Thymus (tissue), 11 donors: Measurements from ENCODE around the gene MAPKAP1. TPM values are rescaled to one million over a fixed set of nuclear protein-coding genes. Genes with fewer than 3 reads are reported as not detected.

ENCODE experiments used
- DNase-seq, 9 donors: peaks; one replicate each; pipeline ENCODE4 v3.0.0-alpha.2; 2013; ENCODE audit warnings: low spot score in 9 of 9, low read depth in 6 of 9, missing footprints in 1 of 9
- H3K27ac ChIP-seq, 2 donors: one replicate each; pipeline ENCODE4 v1.5.1; 2013; ENCODE audit warnings: control low read depth in 1 of 2, low read depth in 1 of 2, low read length in 1 of 2, mild to moderate bottlenecking in 1 of 2, moderate library complexity in 1 of 2
- H3K27me3 ChIP-seq, 2 donors: one replicate each; pipeline ENCODE4 v1.5.1; 2013; ENCODE audit warnings: low read length in 1 of 2; ENCODE audit not compliant: control insufficient read depth in 2 of 2, insufficient read depth in 1 of 2
- H3K36me3 ChIP-seq, 2 donors: one replicate each; pipeline ENCODE4 v1.5.1; 2013; ENCODE audit warnings: low read length in 1 of 2, mild to moderate bottlenecking in 1 of 2, moderate library complexity in 1 of 2; ENCODE audit not compliant: control insufficient read depth in 2 of 2, insufficient read depth in 2 of 2
- H3K4me1 ChIP-seq, 2 donors: one replicate each; pipeline ENCODE4 v1.5.1; 2013; ENCODE audit warnings: low read length in 2 of 2; ENCODE audit not compliant: control insufficient read depth in 2 of 2, insufficient read depth in 2 of 2
- H3K4me3 ChIP-seq, 2 donors: one replicate each; pipeline ENCODE4 v1.5.1; 2013; ENCODE audit warnings: low read length in 2 of 2, control low read depth in 1 of 2, mild to moderate bottlenecking in 1 of 2
- H3K9me3 ChIP-seq, 2 donors: one replicate each; pipeline ENCODE4 v1.5.1; 2013; ENCODE audit warnings: low read length in 1 of 2, mild to moderate bottlenecking in 1 of 2; ENCODE audit not compliant: control insufficient read depth in 2 of 2, insufficient read depth in 1 of 2
- WGBS: extraction: QIAGEN DNeasy Blood & Tissue Kit; methylation state at CpG from one replicate; pipeline ENCODE4 v1.1.7; 2013; 5-methylcytosine and 5-hydroxymethylcytosine counted together
- polyA plus RNA-seq: library from polyadenylated mRNA; stranded (reverse); fragments of 200-250 nt; gene quantifications from one replicate; pipeline ENCODE4 v1.2.3, GENCODE V29; 2013
- total RNA-seq: library from RNA; stranded (reverse); fragments of 120-200 nt; gene quantifications from one replicate; pipeline ENCODE4 v1.2.4, GENCODE V29; 2013
- donor health status: healthy.

Gene MAPKAP1
- total and polyA plus RNA-seq, 2 donors = 40.3 to 40.7 TPM

DNA sequence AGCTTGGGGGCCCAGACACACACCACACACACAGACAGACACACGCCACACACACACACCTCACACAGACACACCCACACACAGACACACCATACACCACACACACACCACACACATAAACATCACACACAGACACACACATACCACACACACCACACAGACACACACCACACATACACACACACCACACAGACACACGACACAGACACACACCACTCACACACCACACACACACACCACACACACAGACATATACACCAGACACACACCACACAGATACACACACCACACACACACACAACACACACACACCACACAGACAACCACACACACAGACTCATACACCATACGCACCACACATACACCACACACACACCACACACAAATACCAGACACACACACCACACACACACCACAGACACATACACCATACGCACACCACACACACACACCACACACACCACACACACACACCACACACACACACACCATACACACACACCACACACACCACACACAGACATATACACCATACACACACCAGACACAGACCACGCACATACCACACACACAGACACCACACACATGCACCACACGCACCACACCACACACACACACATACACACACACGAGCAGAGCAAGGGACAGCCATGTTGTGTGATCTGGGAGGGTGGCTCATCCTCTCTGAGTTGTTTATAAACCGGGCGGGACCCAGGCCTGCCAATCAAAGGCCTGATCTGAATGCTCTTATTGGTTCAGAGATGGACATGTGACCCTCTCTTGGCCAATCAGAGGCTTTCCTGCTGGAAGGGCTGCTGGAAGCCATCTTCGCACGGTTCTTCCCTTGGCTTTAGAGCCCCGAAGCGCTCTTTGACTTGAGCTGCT is 297.1 kb downstream of the MAPKAP1 start:
- H3K4me1 ChIP-seq = peaks cover 3 to 9% of the 10 kb centered on the region in 2 donors
- H3K9me3 ChIP-seq = no peaks in the 10 kb centered on the region
- H3K27me3 ChIP-seq = peaks cover 6 to 43% of the 10 kb centered on the region in 2 donors
- peak overlapping the region in 1 of 2 donors; percentile 13 for H3K4me3 ChIP-seq
- DNase-seq = peak in 2 of 9 donors; percentile 13 to 67
- H3K27ac ChIP-seq = no peak overlapping the region
- H3K36me3 ChIP-seq = no peaks in the 10 kb centered on the region
- WGBS = 96% methylated on average over 13 of the region's 13 CpGs

DNA sequence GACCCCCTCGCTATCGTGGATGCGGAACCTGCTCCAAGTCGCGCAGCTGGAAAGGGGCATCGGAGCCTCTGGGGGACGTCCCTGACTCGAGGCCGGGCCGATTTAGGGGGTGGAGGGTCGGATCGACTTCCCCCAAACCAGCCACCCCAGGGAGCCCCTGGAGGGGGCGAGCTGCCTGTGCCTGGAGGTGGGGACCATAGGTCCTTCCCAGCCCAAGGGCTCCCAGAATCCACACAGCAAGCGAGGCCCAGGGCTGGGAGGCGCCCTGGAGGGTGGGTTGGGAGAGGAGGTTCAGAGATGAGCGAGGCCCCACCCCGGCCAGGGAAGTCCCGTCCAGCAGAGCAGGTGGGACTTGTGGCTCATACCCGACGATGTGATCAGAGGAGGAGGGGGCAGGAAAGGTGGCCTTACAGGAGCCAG is 297.8 kb downstream of the MAPKAP1 start:
- Histone ChIP-seq H3K27ac (no peak overlapping the region), H3K9me3 (no peaks in the 10 kb centered on the region), H3K4me3 (no peak overlapping the region), H3K36me3 (no peaks in the 10 kb centered on the region), H3K4me1 (peaks cover 3 to 9% of the 10 kb centered on the region in 2 donors), H3K27me3 (peaks cover 6 to 43% of the 10 kb centered on the region in 2 donors)
- DNase-seq = no peak
- 73% methylated on average over 20 of the region's 20 CpGs for WGBS

DNA sequence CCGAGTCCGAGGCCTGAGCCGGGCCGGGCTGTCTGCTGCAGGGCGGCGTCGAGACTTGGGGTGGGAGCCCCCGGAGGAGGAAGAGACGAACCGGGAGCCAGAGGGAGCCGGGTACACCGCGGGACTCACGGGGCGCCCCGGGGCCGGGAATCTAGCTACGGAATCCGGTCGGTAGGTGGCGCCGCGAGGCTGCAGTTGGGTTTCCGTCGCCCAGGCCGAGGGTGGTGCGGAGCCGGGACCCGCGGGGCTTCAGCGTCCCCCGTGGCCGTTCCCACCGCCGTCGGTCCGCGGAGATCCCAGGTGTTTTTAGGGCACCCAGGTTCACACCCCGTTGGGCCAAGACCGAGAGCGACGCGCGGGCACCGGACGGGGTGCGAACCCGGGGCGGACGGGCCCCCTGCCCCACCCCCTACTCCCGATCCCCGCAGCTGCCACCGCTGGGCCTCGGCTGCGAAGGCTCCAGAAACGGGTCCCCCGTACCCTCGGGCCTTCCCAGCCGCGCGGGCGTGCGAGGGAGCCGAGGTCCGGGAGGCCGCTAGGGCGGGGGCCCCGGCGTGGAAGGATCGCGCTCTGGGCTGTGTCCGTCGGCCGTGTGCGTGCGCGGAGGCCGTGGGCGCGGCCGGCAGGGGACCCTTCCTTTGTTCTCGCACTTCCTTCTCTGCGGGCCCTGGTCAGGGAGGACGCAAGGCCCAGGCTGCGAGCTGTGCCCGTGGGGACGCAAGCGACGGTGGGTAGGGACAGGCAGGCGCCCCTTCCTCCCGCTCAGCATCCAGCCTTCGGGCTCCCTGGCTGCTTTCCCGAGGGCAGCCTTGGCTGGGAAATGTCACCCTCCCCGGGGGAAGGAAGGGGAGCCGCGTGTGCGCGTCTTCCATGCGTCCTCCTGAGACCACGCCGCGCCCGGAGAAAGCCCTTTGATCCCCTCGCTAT is 298.8 kb downstream of the MAPKAP1 start:
- DNase-seq = peak; percentile 24 to 77 (median 53)

DNA sequence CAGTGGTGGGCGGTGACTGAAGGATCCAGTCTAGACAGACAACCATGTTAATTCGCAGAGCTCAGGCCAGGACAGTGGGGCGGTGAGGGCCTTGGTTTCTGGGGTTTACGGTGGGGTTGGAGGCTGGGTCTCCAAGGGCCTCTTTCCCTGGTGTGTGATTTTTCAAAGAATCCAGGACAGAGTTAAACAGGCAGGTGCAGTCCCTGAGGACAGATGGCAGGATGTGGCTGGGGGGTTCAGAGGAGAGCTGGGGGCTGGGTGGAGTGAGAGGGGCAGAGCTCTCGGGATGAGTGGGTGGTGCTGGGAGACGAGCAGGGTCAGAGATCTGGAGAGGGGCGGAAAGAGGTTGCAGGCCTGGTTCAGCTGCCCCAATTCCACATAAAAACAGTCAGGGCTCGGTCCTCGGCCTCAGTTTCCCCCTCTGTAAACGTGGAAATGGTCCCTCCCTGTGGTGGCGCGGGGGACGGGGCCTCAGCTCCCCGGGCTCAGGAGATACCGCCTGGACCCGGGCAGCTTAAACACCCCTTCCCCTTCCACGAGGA is 299.5 kb downstream of the MAPKAP1 start:
- 41% methylated on average over 17 of the region's 17 CpGs for WGBS
- Histone ChIP-seq H3K4me3 (peak overlapping the region; percentile 27 to 41), H3K9me3 (no peaks in the 10 kb centered on the region), H3K27ac (no peak overlapping the region), H3K27me3 (peaks cover 6 to 43% of the 10 kb centered on the region in 2 donors), H3K36me3 (no peaks in the 10 kb centered on the region), H3K4me1 (peaks cover 3 to 9% of the 10 kb centered on the region in 2 donors)
- DNase-seq = peak in 1 of 9 donors; percentile 2

More for the DNA sequence above, 298.8 kb downstream of the MAPKAP1 start:
- H3K36me3 ChIP-seq = no peaks in the 10 kb centered on the region
- peak overlapping the region; percentile 27 to 41 for H3K4me3 ChIP-seq
- no peak overlapping the region for H3K27ac ChIP-seq
- H3K4me1 ChIP-seq = peaks cover 3 to 9% of the 10 kb centered on the region in 2 donors
- no peaks in the 10 kb centered on the region for H3K9me3 ChIP-seq
- WGBS = 5% methylated on average over 104 of the region's 104 CpGs
- peaks cover 6 to 43% of the 10 kb centered on the region in 2 donors for H3K27me3 ChIP-seq

DNA sequence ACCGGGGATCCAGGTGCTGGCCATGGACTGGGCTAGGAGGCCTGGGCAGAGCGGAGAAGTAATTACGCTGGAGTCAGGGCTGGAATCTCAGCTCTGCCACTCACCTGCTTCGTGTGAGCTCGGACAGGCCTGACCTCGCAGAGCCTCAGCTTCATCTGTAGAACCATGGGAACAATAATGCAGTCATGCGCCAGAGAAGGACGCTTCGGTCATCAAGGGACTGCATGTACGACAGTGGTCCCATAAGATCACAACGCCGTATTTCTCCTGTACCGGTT is 300.3 kb downstream of the MAPKAP1 start:
- Histone ChIP-seq H3K9me3 (no peaks in the 10 kb centered on the region), H3K4me3 (no peak overlapping the region), H3K27me3 (peaks cover 6 to 43% of the 10 kb centered on the region in 2 donors), H3K4me1 (peaks cover 3 to 9% of the 10 kb centered on the region in 2 donors), H3K36me3 (no peaks in the 10 kb centered on the region), H3K27ac (no peak overlapping the region)
- DNase-seq = no peak
- WGBS = 98% methylated on average over 13 of the region's 13 CpGs

DNA sequence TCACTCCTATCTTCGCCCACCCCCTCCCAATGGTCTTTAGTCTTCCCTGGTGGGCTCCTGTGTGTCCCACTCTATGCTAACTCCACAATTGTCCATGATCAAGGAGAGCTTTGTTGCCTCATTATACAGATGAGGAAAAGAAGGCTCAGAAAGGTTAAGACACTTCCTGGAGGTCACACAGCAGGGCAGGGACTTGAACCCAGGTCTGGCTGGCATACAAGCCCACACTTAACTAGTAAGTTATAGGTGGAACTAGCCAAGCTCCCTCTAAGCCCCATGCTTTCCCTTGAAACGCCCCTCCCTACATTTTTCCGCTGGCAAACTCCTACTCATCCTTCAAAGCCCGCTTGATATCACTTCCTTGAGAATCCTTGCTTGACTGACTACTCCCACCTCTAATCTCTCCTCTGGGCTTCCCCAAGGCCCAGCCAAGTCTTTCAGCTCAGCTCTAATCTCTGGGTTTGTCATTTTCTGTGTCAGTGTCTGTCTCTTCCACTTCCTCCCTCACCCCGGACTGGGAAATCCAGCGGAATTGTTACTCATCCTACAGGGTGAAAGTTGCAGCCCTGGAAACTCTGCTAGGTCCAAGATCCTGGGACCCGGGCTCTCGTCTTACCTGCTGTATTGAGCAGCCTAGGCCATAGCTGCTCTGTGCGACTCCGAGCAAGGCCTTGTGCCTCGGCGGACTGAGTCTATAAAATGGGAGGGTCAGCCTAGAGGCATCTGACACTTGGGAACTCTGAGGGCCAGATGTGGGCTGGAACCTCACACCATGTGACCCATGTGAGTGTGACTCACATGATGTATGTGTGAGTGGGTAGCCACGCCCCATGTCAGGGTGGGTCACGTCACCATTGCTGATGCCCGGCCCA is 300.8 kb downstream of the MAPKAP1 start:
- DNase-seq = no peak
- H3K4me1 ChIP-seq = peaks cover 3 to 9% of the 10 kb centered on the region in 2 donors
- H3K36me3 ChIP-seq = no peaks in the 10 kb centered on the region
- H3K9me3 ChIP-seq = no peaks in the 10 kb centered on the region
- peaks cover 6 to 43% of the 10 kb centered on the region in 2 donors for H3K27me3 ChIP-seq
- no peak overlapping the region for H3K4me3 ChIP-seq
- no peak overlapping the region for H3K27ac ChIP-seq
- WGBS = 98% methylated on average over 15 of the region's 15 CpGs

DNA sequence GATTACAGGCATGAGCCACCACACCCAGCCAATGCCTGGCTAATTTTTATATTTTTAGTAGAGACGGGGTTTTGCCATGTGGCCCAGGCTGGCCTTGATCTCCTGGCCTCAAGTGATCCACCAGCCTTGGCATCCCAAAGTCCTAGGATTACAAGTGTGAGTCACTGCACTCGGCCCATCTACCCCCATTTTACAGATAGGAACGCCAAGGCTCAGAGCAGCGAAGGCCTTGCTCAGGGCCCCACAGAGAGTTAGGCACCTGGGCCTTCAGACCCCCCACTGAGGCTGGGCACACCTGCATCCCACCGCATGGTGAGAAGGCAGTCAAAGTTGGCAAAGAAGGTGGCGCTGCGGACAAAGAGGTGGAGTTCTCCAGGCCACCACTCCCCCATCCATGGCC is 302.3 kb downstream of the MAPKAP1 start:
- H3K9me3 ChIP-seq = no peaks in the 10 kb centered on the region
- peaks cover 3 to 9% of the 10 kb centered on the region in 2 donors for H3K4me1 ChIP-seq
- no peak overlapping the region for H3K4me3 ChIP-seq
- WGBS = 96% methylated on average over 7 of the region's 7 CpGs
- no peak overlapping the region for H3K27ac ChIP-seq
- H3K27me3 ChIP-seq = peaks cover 6 to 34% of the 10 kb centered on the region in 2 donors
- no peaks in the 10 kb centered on the region for H3K36me3 ChIP-seq
- DNase-seq = no peak
